Mesenchymal stem cell (in vitro differentiated cells and primary cell): ENCODE results near the gene ASB13.

Experiments used
- DNase-seq: peaks from one replicate; pipeline ENCODE4 v3.0.0-alpha.2; 2013
- H2AFZ ChIP-seq: one replicate; pipeline ENCODE4 v1.6.1; 2013; ENCODE audit warnings: low read depth, mild to moderate bottlenecking, control low read depth, inconsistent platforms, low read length, moderate library complexity
- H2AK5ac ChIP-seq: 2 replicates; pipeline ENCODE4 v1.6.1; 2013; ENCODE audit warnings: low read length, moderate library complexity, mild to moderate bottlenecking, inconsistent platforms; ENCODE audit not compliant: severe bottlenecking
- H2BK120ac ChIP-seq: one replicate; pipeline ENCODE4 v1.6.1; 2013; ENCODE audit warnings: low read depth, mild to moderate bottlenecking, inconsistent platforms, low read length, moderate library complexity
- H2BK12ac ChIP-seq, 2 experiments: one replicate each; pipeline ENCODE4 v1.6.1; 2013; ENCODE audit warnings: inconsistent platforms in 2 of 2, low read length in 2 of 2, mild to moderate bottlenecking in 2 of 2, moderate library complexity in 2 of 2, control low read depth in 1 of 2
- H2BK15ac ChIP-seq: one replicate; pipeline ENCODE4 v1.6.1; 2013; ENCODE audit warnings: mild to moderate bottlenecking, low read depth, inconsistent platforms; ENCODE audit not compliant: poor library complexity, severe bottlenecking
- H2BK5ac ChIP-seq: 2 replicates; pipeline ENCODE4 v1.6.1; 2013; ENCODE audit warnings: low read depth, mild to moderate bottlenecking, low read length, control low read depth, inconsistent platforms; ENCODE audit not compliant: poor library complexity, severe bottlenecking
- H3K14ac ChIP-seq, 2 experiments: one replicate each; pipeline ENCODE4 v1.6.1; 2013; ENCODE audit warnings: inconsistent platforms in 2 of 2, low read length in 2 of 2, control low read depth in 1 of 2, mild to moderate bottlenecking in 1 of 2, moderate library complexity in 1 of 2
- H3K18ac ChIP-seq, 2 experiments: one replicate each; pipeline ENCODE4 v1.6.1; 2013; ENCODE audit warnings: inconsistent platforms in 2 of 2, low read length in 2 of 2, control low read depth in 1 of 2, low read depth in 1 of 2, mild to moderate bottlenecking in 1 of 2
- H3K23ac ChIP-seq, 2 experiments: one replicate each; pipeline ENCODE4 v1.6.1; 2013; ENCODE audit warnings: inconsistent platforms in 2 of 2, low read length in 2 of 2, mild to moderate bottlenecking in 2 of 2, moderate library complexity in 2 of 2, control low read depth in 1 of 2
- H3K27ac ChIP-seq: 2 replicates; pipeline ENCODE4 v1.5.1; 2013; ENCODE audit warnings: mild to moderate bottlenecking, moderate library complexity, low read length, control low read depth, inconsistent platforms; ENCODE audit not compliant: poor library complexity, severe bottlenecking
- H3K27me3 ChIP-seq, 2 experiments: 2 replicates each; pipeline versions ENCODE4 v1.6.1 to v1.7.0; 2013; ENCODE audit warnings: low read length in 2 of 2, mild to moderate bottlenecking in 2 of 2, moderate library complexity in 2 of 2, control low read depth in 1 of 2, inconsistent platforms in 1 of 2; ENCODE audit not compliant: control insufficient read depth in 1 of 2, insufficient read depth in 1 of 2
- H3K36me3 ChIP-seq, 2 experiments: 2 replicates each; pipeline versions ENCODE4 v1.6.1 to v1.7.0; 2013; ENCODE audit warnings: low read length in 2 of 2, control low read depth in 1 of 2, inconsistent platforms in 1 of 2, low read depth in 1 of 2, mild to moderate bottlenecking in 1 of 2; ENCODE audit not compliant: insufficient read depth in 2 of 2, control insufficient read depth in 1 of 2
- H3K4ac ChIP-seq, 2 experiments: one replicate each; pipeline ENCODE4 v1.6.1; 2013; ENCODE audit warnings: inconsistent platforms in 2 of 2, low read length in 2 of 2, mild to moderate bottlenecking in 2 of 2, moderate library complexity in 2 of 2, control low read depth in 1 of 2, low read depth in 1 of 2
- H3K4me1 ChIP-seq: 2 replicates; pipeline ENCODE4 v1.6.1; 2013; ENCODE audit warnings: low read depth, low read length, control low read depth; ENCODE audit not compliant: control insufficient read depth, insufficient read depth
- H3K4me2 ChIP-seq: 2 replicates; pipeline ENCODE4 v1.6.1; 2013; ENCODE audit warnings: low read length, mild to moderate bottlenecking, inconsistent platforms; ENCODE audit not compliant: poor library complexity, severe bottlenecking
- H3K4me3 ChIP-seq, 2 experiments: 2 replicates each; pipeline versions ENCODE4 v1.5.1 to v1.7.0; 2013; ENCODE audit warnings: low read length in 2 of 2, mild to moderate bottlenecking in 2 of 2, control low read depth in 1 of 2, low read depth in 1 of 2; ENCODE audit not compliant: insufficient read depth in 1 of 2
- H3K79me1 ChIP-seq: replicated peaks from 2 replicates; pipeline ENCODE4 v1.6.1; 2013; ENCODE audit warnings: mild to moderate bottlenecking, control low read depth, low read length, inconsistent platforms; ENCODE audit not compliant: poor library complexity, severe bottlenecking
- H3K9ac ChIP-seq: 2 replicates; pipeline ENCODE4 v1.7.0; 2013; ENCODE audit warnings: mild to moderate bottlenecking, low read length, moderate library complexity
- H3K9me3 ChIP-seq: 2 replicates; pipeline ENCODE4 v1.7.0; 2013; ENCODE audit warnings: mild to moderate bottlenecking, low read length; ENCODE audit not compliant: control insufficient read depth
- H4K8ac ChIP-seq: one replicate; pipeline ENCODE4 v1.6.1; 2013; ENCODE audit warnings: inconsistent platforms, mild to moderate bottlenecking, low read length, moderate library complexity
- H4K91ac ChIP-seq: one replicate; pipeline ENCODE4 v1.6.1; 2013; ENCODE audit warnings: mild to moderate bottlenecking, low read length, inconsistent platforms
- WGBS: methylation state at CpG from one replicate; pipeline ENCODE4 v1.1.7; 2013; ENCODE audit warnings: mixed read lengths; 5-methylcytosine and 5-hydroxymethylcytosine counted together

Gene ASB13

DNA sequence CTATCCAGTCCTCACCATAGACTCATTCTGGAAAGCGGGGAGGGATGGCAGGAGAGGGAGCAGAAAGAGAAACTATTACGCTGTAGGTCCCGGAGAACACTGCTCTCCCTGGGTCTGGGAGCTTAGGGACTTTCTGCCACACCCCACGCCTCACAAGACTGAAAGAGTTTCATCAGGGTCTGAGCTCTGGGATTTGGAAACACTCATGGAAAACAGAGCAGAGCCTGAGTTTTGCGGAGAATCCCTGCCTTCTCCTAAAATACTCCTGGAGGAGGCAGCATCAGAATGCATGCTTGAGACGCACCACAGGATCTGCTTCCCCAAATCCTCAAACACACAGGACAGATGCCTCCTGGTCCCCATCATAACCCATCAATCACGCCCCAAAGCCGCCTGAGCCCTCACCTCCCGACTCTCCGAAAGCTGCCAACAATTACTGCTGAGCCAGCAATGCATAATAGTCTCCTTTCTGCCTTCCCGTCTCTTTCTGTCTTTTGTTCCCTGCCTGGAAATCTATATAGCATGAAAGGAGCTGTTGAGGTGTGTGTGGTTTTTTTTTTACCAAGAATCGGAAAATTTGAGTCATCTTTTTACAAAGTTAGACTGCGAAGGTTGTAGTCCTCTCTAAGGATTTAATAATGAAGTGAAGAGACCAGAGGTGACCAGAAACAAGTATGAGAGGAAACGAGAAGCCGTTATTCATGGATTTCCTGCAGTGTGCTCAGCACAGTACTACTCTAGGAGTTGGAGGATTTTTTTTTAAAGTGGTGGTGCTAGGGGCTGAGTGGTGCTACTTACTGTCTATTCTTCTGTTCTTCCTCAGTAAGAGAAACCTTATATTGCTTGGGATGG is 37.7 kb downstream of the ASB13 start:
- WGBS, result 61% methylated on average over 15 of the region's 15 CpGs
- peak overlapping the region; percentile 86 for H3K9ac ChIP-seq
- H2BK15ac ChIP-seq, result no peak overlapping the region
- no peaks in the 10 kb centered on the region for H3K27me3 ChIP-seq
- H3K4me3 ChIP-seq, result peak overlapping the region in 1 of 2 experiments; percentile 80
- no peaks in the 10 kb centered on the region for H3K36me3 ChIP-seq
- H2BK12ac ChIP-seq, result no peak overlapping the region
- no peak overlapping the region for H2BK120ac ChIP-seq
- no peak overlapping the region for H2AK5ac ChIP-seq
- H4K91ac ChIP-seq, result no peak overlapping the region
- H3K4ac ChIP-seq, result no peak overlapping the region
- no peak overlapping the region for H3K4me2 ChIP-seq
- H3K79me1 ChIP-seq, result no peaks in the 10 kb centered on the region
- no peak overlapping the region for H3K23ac ChIP-seq
- no peak overlapping the region for H2BK5ac ChIP-seq
- H3K27ac ChIP-seq, result no peak overlapping the region
- H2AFZ ChIP-seq, result no peak overlapping the region
- peak; percentile 61 for DNase-seq
- no peaks in the 10 kb centered on the region for H3K9me3 ChIP-seq
- H3K18ac ChIP-seq, result no peak overlapping the region
- peak overlapping the region in 1 of 2 experiments; percentile 35 for H3K14ac ChIP-seq
- H3K4me1 ChIP-seq, result peaks cover 11% of the 10 kb centered on the region
- H4K8ac ChIP-seq, result no peak overlapping the region

DNA sequence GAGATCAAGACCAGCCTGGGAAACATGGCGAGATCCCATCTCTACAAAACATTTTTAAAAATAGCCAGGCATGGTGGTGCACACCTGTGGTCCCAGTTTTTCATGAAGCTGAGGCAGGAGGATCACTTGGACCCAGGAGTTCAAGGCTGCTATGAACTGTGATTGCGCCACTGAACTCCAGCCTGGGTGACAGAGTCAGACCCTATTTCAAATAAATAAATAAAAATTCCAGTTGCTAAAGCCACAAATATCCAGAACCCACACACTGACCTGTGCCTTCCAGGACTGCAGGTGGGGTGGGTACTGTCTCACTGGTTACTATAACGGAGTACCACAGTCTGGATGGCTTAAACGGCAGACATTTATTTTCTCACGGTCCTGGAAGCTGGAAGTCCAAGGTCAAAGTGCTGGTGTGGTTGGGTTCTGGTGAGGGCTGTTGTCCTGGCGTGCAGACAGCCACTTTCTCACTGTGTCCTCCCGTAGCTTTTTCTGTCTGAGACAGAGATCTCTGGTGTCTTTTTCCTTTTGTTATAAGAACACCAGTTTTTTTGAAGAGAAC is 38.8 kb downstream of the ASB13 start:
- Histone ChIP-seq H3K23ac (no peak overlapping the region), H2AK5ac (no peak overlapping the region), H3K4ac (no peak overlapping the region), H3K79me1 (no peaks in the 10 kb centered on the region), H3K27me3 (no peaks in the 10 kb centered on the region), H3K27ac (no peak overlapping the region), H2AFZ (no peak overlapping the region), H4K8ac (no peak overlapping the region), H3K14ac (no peak overlapping the region), H2BK5ac (no peak overlapping the region), H3K9ac (peak overlapping the region; percentile 86), H4K91ac (no peak overlapping the region), H3K4me3 (no peak overlapping the region), H3K18ac (no peak overlapping the region), H2BK120ac (no peak overlapping the region), H3K4me1 (peaks cover 14% of the 10 kb centered on the region), H2BK12ac (no peak overlapping the region), H2BK15ac (no peak overlapping the region), H3K36me3 (no peaks in the 10 kb centered on the region), H3K9me3 (no peaks in the 10 kb centered on the region), H3K4me2 (no peak overlapping the region)
- 86% methylated on average over 6 of the region's 7 CpGs for WGBS
- DNase-seq, result no peak

GRCh38 chr10:5625992-5626777 is 40.2 kb downstream of the ASB13 start:
- H2BK12ac ChIP-seq, result no peak overlapping the region
- H4K8ac ChIP-seq, result no peak overlapping the region
- no peak overlapping the region for H3K23ac ChIP-seq
- no peak overlapping the region for H3K14ac ChIP-seq
- no peak for DNase-seq
- H2BK120ac ChIP-seq, result no peak overlapping the region
- no peak overlapping the region for H3K4ac ChIP-seq
- no peak overlapping the region for H3K4me2 ChIP-seq
- H4K91ac ChIP-seq, result no peak overlapping the region
- peaks cover 7% of the 10 kb centered on the region for H3K4me1 ChIP-seq
- H3K4me3 ChIP-seq, result no peak overlapping the region
- H2AFZ ChIP-seq, result no peak overlapping the region
- H3K36me3 ChIP-seq, result no peaks in the 10 kb centered on the region
- no peak overlapping the region for H2AK5ac ChIP-seq
- H3K9me3 ChIP-seq, result no peaks in the 10 kb centered on the region
- H3K27me3 ChIP-seq, result no peaks in the 10 kb centered on the region
- no peak overlapping the region for H2BK5ac ChIP-seq
- no peaks in the 10 kb centered on the region for H3K79me1 ChIP-seq
- no peak overlapping the region for H3K27ac ChIP-seq
- 88% methylated on average over 12 of the region's 13 CpGs for WGBS
- no peak overlapping the region for H2BK15ac ChIP-seq
- no peak overlapping the region for H3K18ac ChIP-seq
- no peak overlapping the region for H3K9ac ChIP-seq

GRCh38 chr10:5624701-5625100 is 41.7 kb downstream of the ASB13 start:
- Histone ChIP-seq H3K4ac (no peak overlapping the region), H3K79me1 (no peaks in the 10 kb centered on the region), H3K36me3 (no peaks in the 10 kb centered on the region), H4K8ac (no peak overlapping the region), H4K91ac (no peak overlapping the region), H3K4me3 (no peak overlapping the region), H2BK5ac (no peak overlapping the region), H2BK120ac (no peak overlapping the region), H2BK15ac (no peak overlapping the region), H3K27ac (no peak overlapping the region), H3K4me1 (peaks cover 7% of the 10 kb centered on the region), H3K27me3 (no peaks in the 10 kb centered on the region), H2AFZ (no peak overlapping the region), H3K18ac (no peak overlapping the region), H3K23ac (no peak overlapping the region), H3K9ac (no peak overlapping the region), H3K9me3 (no peaks in the 10 kb centered on the region), H3K14ac (no peak overlapping the region), H2BK12ac (no peak overlapping the region), H3K4me2 (no peak overlapping the region), H2AK5ac (no peak overlapping the region)
- 93% methylated on average over 24 of the region's 24 CpGs for WGBS
- no peak for DNase-seq
